Ovary (tissue), 3 donors: ENCODE results near the gene FUCA1.

Experiments used
- EP300 ChIP-seq: sonication (generic); formaldehyde crosslinking; IDR thresholded peaks from one replicate; pipeline ENCODE4 v1.6.1; 2017; ENCODE audit warnings: antibody characterized with exemption
- POLR2A ChIP-seq: fragments of 450-650 bp; IDR thresholded peaks from one replicate; pipeline ENCODE4 v1.6.1; 2017; ENCODE audit warnings: antibody characterized with exemption, mild to moderate bottlenecking, moderate library complexity
- TF ChIP-seq, protein P1 (sequence below), 3 donors: fragments of 450-650 bp in 2 of 3; fragments of 200-600 bp in 1 of 3; IDR thresholded peaks; one replicate each; pipeline versions ENCODE4 v1.5.1 to v1.8.0; 2016 to 2022; ENCODE audit warnings: antibody characterized with exemption in 3 of 3, mild to moderate bottlenecking in 1 of 3
- donor health status: DM: no; HTN: no; CAD: no.

DNA sequence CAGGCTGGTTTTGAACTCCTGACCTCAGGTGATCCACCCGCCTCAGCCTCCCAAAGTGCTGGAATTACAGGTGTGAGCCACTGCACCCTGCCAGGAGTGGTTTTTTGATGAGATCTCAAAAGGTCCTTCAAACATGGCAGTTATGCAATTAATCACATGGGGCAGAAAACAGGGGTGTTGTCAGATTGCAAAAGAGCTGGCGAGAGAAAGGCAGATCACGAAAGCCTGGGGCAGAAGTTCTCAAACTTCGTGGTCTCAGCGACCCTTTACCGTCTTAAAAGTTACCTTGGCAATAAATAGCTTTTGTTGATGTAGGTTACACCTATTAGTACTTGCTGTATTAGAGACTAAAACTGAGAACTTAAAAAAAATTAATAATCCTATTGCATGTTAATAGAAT lies 29.0 kb upstream of the FUCA1 start:
- TF ChIP-seq, protein P1, sequence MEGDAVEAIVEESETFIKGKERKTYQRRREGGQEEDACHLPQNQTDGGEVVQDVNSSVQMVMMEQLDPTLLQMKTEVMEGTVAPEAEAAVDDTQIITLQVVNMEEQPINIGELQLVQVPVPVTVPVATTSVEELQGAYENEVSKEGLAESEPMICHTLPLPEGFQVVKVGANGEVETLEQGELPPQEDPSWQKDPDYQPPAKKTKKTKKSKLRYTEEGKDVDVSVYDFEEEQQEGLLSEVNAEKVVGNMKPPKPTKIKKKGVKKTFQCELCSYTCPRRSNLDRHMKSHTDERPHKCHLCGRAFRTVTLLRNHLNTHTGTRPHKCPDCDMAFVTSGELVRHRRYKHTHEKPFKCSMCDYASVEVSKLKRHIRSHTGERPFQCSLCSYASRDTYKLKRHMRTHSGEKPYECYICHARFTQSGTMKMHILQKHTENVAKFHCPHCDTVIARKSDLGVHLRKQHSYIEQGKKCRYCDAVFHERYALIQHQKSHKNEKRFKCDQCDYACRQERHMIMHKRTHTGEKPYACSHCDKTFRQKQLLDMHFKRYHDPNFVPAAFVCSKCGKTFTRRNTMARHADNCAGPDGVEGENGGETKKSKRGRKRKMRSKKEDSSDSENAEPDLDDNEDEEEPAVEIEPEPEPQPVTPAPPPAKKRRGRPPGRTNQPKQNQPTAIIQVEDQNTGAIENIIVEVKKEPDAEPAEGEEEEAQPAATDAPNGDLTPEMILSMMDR (IDR thresholded peaks at IDR 0.05) = no peak
- TF ChIP-seq POLR2A (no peak), EP300 (no peak)
